Measurements from ENCODE around the gene KCNG2. TPM values are rescaled to one million over a fixed set of nuclear protein-coding genes. Genes with fewer than 3 reads are reported as not detected.

KCNG2 gene
- total and polyA plus RNA-seq, 10 of the 15 experiments (the other 5 are each of a cell fraction or from before 2014, with no cell fraction given), result 0.20 to 0.23 TPM; not detected in 8

DNA sequence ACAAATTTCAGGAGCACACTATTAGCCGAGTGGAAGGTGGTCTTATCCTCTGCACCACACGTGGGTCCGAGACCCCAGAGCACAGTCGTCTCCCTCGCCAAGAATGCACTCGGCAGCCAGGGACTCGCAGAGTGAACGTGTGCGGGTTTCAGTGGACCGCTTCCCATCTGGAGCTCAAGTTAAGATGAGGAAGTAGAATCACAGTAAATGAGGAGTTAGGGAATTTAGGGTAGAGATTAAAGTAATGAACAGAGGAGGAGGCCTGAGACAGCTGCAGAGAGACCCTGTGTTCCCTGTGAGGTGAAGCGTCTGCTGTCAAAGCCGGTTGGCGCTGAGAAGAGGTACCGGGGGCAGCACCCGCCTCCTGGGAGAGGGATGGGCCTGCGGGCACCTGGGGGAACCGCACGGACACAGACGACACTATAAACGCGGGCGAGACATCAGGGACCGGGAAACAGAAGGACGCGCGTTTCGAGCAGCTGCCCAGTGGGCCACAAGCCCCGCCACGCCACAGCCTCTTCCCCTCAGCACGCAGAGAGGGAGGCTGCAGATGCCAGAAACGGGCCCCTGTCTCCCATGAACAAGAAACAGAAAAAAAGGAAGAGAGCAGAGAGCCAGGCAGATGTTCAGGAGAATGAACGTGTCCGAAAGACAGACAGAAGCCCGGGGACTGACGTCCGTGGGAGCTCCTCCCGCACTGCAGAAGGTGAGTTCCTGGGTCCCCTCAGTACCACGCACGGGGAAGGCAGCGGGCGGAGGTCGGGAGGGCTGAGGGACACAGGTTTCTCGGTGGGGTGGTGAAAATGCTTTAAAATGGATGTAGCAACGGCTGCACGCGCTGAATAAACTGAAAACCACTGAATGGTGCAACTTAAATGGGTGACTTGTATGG is 5.4 kb upstream of the KCNG2 start (continued):
- TF ChIP-seq, protein P1, sequence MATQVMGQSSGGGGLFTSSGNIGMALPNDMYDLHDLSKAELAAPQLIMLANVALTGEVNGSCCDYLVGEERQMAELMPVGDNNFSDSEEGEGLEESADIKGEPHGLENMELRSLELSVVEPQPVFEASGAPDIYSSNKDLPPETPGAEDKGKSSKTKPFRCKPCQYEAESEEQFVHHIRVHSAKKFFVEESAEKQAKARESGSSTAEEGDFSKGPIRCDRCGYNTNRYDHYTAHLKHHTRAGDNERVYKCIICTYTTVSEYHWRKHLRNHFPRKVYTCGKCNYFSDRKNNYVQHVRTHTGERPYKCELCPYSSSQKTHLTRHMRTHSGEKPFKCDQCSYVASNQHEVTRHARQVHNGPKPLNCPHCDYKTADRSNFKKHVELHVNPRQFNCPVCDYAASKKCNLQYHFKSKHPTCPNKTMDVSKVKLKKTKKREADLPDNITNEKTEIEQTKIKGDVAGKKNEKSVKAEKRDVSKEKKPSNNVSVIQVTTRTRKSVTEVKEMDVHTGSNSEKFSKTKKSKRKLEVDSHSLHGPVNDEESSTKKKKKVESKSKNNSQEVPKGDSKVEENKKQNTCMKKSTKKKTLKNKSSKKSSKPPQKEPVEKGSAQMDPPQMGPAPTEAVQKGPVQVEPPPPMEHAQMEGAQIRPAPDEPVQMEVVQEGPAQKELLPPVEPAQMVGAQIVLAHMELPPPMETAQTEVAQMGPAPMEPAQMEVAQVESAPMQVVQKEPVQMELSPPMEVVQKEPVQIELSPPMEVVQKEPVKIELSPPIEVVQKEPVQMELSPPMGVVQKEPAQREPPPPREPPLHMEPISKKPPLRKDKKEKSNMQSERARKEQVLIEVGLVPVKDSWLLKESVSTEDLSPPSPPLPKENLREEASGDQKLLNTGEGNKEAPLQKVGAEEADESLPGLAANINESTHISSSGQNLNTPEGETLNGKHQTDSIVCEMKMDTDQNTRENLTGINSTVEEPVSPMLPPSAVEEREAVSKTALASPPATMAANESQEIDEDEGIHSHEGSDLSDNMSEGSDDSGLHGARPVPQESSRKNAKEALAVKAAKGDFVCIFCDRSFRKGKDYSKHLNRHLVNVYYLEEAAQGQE (IDR thresholded peaks at IDR 0.05; ENCODE audit: low read depth, low read length), result no peak
- TF ChIP-seq ESRRA (IDR thresholded peaks at IDR 0.05; ENCODE audit: low read length) (no peak), NFYB (IDR thresholded peaks at IDR 0.05; ENCODE audit: insufficient read depth, low read depth, low read length) (no peak), NFXL1 (IDR thresholded peaks at IDR 0.05; ENCODE audit: borderline replicate concordance) (no peak), NRF1 (conservative IDR thresholded peaks at IDR 0.05; ENCODE audit: low read depth, low read length) (no peak), MYC (IDR thresholded peaks at IDR 0.05; ENCODE audit: insufficient read depth, insufficient read length, insufficient replicate concordance, low read length, severe bottlenecking) (no peak), RAD51 (IDR thresholded peaks at IDR 0.05) (no peak), JUNB (IDR thresholded peaks at IDR 0.05) (no peak), EZH2 (IDR thresholded peaks at IDR 0.05; ENCODE audit: borderline replicate concordance, control insufficient read depth, low read depth, low read length) (no peak)
- TF ChIP-seq, protein P2, sequence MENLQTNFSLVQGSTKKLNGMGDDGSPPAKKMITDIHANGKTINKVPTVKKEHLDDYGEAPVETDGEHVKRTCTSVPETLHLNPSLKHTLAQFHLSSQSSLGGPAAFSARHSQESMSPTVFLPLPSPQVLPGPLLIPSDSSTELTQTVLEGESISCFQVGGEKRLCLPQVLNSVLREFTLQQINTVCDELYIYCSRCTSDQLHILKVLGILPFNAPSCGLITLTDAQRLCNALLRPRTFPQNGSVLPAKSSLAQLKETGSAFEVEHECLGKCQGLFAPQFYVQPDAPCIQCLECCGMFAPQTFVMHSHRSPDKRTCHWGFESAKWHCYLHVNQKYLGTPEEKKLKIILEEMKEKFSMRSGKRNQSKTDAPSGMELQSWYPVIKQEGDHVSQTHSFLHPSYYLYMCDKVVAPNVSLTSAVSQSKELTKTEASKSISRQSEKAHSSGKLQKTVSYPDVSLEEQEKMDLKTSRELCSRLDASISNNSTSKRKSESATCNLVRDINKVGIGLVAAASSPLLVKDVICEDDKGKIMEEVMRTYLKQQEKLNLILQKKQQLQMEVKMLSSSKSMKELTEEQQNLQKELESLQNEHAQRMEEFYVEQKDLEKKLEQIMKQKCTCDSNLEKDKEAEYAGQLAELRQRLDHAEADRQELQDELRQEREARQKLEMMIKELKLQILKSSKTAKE (IDR thresholded peaks at IDR 0.05; ENCODE audit: low read depth, poor library complexity, severe bottlenecking), result no peak
- TF ChIP-seq, protein P3, sequence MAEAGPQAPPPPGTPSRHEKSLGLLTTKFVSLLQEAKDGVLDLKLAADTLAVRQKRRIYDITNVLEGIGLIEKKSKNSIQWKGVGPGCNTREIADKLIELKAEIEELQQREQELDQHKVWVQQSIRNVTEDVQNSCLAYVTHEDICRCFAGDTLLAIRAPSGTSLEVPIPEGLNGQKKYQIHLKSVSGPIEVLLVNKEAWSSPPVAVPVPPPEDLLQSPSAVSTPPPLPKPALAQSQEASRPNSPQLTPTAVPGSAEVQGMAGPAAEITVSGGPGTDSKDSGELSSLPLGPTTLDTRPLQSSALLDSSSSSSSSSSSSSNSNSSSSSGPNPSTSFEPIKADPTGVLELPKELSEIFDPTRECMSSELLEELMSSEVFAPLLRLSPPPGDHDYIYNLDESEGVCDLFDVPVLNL (IDR thresholded peaks at IDR 0.05; ENCODE audit: low read depth, low read length), result no peak

Measured in GM12878 (cell line).